IPS-20b (cell line): ENCODE data around the gene RAB11FIP4.
"Not testable (repeated sequence)": the region's sequence is repeated elsewhere in the genome, so short reads cannot be mapped to it uniquely, and the experiment has no call there.

Experiments
- H3K27ac ChIP-seq: one replicate; pipeline ENCODE4 v1.5.1; 2013; ENCODE audit warnings: low read length
- H3K27me3 ChIP-seq: 2 replicates; pipeline ENCODE4 v1.6.1; 2013; ENCODE audit warnings: mild to moderate bottlenecking, low read length, inconsistent platforms; ENCODE audit not compliant: insufficient read depth
- H3K36me3 ChIP-seq: 2 replicates; pipeline ENCODE4 v1.6.1; 2013; ENCODE audit warnings: low read depth, mild to moderate bottlenecking, inconsistent platforms, low read length, moderate library complexity; ENCODE audit not compliant: insufficient read depth
- H3K4me1 ChIP-seq: 2 replicates; pipeline ENCODE4 v1.6.1; 2013; ENCODE audit warnings: mild to moderate bottlenecking, control low read depth, inconsistent platforms, low read length, moderate library complexity; ENCODE audit not compliant: insufficient read depth
- H3K4me3 ChIP-seq: 2 replicates; pipeline ENCODE4 v1.5.1; 2013; ENCODE audit warnings: mild to moderate bottlenecking, low read length, inconsistent platforms
- H3K9ac ChIP-seq: 2 replicates; pipeline ENCODE4 v1.6.1; 2013; ENCODE audit warnings: low read depth, mild to moderate bottlenecking, inconsistent platforms, low read length, moderate library complexity
- H3K9me3 ChIP-seq: 2 replicates; pipeline ENCODE4 v1.6.1; 2013; ENCODE audit warnings: mild to moderate bottlenecking, low read depth, low read length, inconsistent platforms; ENCODE audit not compliant: insufficient read depth

Gene RAB11FIP4

GRCh38 chr17:31373150-31374093, 18.1 kb upstream of the RAB11FIP4 start:
- Histone ChIP-seq H3K9me3 (no peaks in the 10 kb centered on the region), H3K27ac (no peak overlapping the region), H3K9ac (no peak overlapping the region), H3K36me3 (peaks cover 6% of the 10 kb centered on the region; the same call in 1 of the 2 replicates), H3K27me3 (no peaks in the 10 kb centered on the region), H3K4me1 (peaks cover 11% of the 10 kb centered on the region), H3K4me3 (no peak overlapping the region)

GRCh38 chr17:31374094-31374447, 17.4 kb upstream of the RAB11FIP4 start:
- H3K4me3 ChIP-seq: no peak overlapping the region
- no peaks in the 10 kb centered on the region for H3K9me3 ChIP-seq
- peaks cover 18% of the 10 kb centered on the region for H3K4me1 ChIP-seq
- no peak overlapping the region for H3K9ac ChIP-seq
- no peak overlapping the region for H3K27ac ChIP-seq
- H3K27me3 ChIP-seq: no peaks in the 10 kb centered on the region
- peaks cover 6% of the 10 kb centered on the region; the same call in 1 of the 2 replicates for H3K36me3 ChIP-seq

DNA sequence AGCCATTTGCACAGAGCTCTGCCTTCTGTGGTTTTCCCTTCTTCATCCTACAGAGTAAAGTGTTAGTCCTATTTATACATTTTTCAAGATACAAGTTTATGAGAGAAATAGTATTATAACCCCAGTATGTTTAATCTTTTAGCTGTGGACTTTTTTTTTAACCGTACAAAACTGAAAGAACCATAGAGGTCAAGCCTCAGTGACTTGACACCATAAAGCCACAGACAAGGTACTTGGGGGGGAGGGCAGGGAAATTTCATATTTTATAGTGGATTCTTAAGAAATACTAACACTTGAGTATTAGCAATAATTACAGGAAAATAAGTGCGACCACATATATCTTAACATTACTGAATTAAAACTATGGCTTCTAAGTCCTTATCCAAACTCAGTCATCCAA, 17.0 kb upstream of the RAB11FIP4 start:
- H3K9ac ChIP-seq: no peak overlapping the region
- H3K9me3 ChIP-seq: no peaks in the 10 kb centered on the region
- no peaks in the 10 kb centered on the region for H3K27me3 ChIP-seq
- H3K4me3 ChIP-seq: no peak overlapping the region
- peaks cover 19% of the 10 kb centered on the region for H3K4me1 ChIP-seq
- no peak overlapping the region for H3K27ac ChIP-seq
- H3K36me3 ChIP-seq: peaks cover 6% of the 10 kb centered on the region; the same call in 1 of the 2 replicates

- no peak overlapping the region for H3K9ac ChIP-seq
- H3K4me1 ChIP-seq: peaks cover 19% of the 10 kb centered on the region
- peaks cover 6% of the 10 kb centered on the region; the same call in 1 of the 2 replicates for H3K36me3 ChIP-seq
- H3K4me3 ChIP-seq: no peak overlapping the region
- H3K27ac ChIP-seq: no peak overlapping the region
- no peaks in the 10 kb centered on the region for H3K9me3 ChIP-seq
- H3K27me3 ChIP-seq: no peaks in the 10 kb centered on the region
Observed at GRCh38 chr17:31378638-31379037, 12.8 kb upstream of the RAB11FIP4 start.

DNA sequence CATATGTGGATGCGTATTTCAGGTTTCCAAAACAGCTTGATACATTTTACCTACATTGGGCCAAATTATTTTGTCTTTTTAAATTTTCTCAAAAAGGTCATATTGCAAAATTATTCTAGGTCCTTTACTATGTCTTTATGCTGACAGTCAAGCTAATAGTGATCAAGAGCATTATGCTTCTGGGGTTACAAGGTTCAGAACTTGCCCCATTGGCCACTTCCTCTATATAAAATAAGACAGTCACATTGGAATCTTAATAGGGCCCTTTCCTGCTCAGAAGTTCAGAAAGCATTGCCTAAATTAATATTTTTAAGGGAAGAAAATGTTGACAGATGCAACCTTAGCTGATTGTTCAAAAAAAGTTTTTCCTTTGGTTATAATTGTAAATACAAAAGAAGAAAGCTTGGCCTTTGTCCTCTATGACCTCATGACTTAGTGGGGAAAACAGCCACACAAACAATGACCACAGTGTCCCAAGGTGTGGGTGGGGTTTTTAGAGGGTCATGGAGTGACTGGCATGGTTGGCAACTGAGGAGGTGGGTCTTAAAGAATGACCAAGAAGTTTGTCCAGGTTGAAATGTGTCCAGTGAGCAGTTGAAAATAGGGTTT, 11.8 kb upstream of the RAB11FIP4 start:
- no peak overlapping the region for H3K27ac ChIP-seq

GRCh38 chr17:31381165-31381668, 10.3 kb upstream of the RAB11FIP4 start:
- no peaks in the 10 kb centered on the region for H3K36me3 ChIP-seq
- H3K9me3 ChIP-seq: no peaks in the 10 kb centered on the region
- H3K4me3 ChIP-seq: no peak overlapping the region
- H3K27ac ChIP-seq: no peak overlapping the region
- peaks cover 13% of the 10 kb centered on the region for H3K4me1 ChIP-seq
- no peak overlapping the region for H3K9ac ChIP-seq
- H3K27me3 ChIP-seq: no peaks in the 10 kb centered on the region

More for the DNA sequence above, 11.8 kb upstream of the RAB11FIP4 start:
- Histone ChIP-seq H3K9me3 (no peaks in the 10 kb centered on the region), H3K9ac (no peak overlapping the region), H3K36me3 (no peaks in the 10 kb centered on the region), H3K27me3 (no peaks in the 10 kb centered on the region), H3K4me1 (peaks cover 19% of the 10 kb centered on the region), H3K4me3 (no peak overlapping the region)

- H3K9ac ChIP-seq, H3K27ac ChIP-seq, H3K27me3 ChIP-seq, H3K4me3 ChIP-seq, H3K9me3 ChIP-seq, H3K36me3 ChIP-seq: not testable (repeated sequence)
- H3K4me1 ChIP-seq: peaks cover 13% of the 10 kb centered on the region
Observed at GRCh38 chr17:31382668-31383275, 8.7 kb upstream of the RAB11FIP4 start.

- H3K9ac ChIP-seq, H3K27ac ChIP-seq, H3K4me3 ChIP-seq, H3K4me1 ChIP-seq, H3K36me3 ChIP-seq, H3K27me3 ChIP-seq, H3K9me3 ChIP-seq: not testable (repeated sequence)
Observed at GRCh38 chr17:31383488-31383887, 8.0 kb upstream of the RAB11FIP4 start.

GRCh38 chr17:31385428-31386285, 5.8 kb upstream of the RAB11FIP4 start:
- H3K27me3 ChIP-seq: peaks cover 18% of the 10 kb centered on the region
- no peaks in the 10 kb centered on the region for H3K9me3 ChIP-seq
- H3K4me1 ChIP-seq: no peaks in the 10 kb centered on the region
- H3K9ac ChIP-seq: no peak overlapping the region
- no peaks in the 10 kb centered on the region for H3K36me3 ChIP-seq
- H3K27ac ChIP-seq: no peak overlapping the region
- H3K4me3 ChIP-seq: no peak overlapping the region

DNA sequence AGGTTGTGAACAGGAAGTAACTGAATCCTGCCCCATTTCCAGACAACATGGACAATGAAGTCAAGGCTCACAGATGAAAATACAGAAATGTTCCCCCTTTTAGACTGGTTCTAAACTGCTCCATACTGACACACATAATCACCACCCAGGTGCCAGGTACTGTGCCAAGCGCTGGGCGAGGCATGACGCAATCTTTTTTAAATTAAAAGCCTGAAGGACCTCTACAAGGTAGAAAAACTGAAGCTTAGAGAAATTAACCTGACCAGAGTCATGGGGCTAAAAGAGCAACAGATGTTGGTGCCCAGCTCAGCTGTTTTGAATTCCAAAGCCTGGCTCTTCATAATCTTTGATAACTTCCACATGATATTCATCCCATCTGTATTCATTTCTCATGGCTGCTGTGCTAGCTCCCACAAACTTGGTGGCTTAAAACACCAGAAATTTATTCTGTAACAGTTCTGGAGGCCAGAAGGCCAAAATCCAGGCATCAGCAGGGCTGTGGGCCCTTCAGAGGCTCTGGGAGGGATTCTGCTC, 4.9 kb upstream of the RAB11FIP4 start:
- no peaks in the 10 kb centered on the region for H3K9me3 ChIP-seq
- peaks cover 25% of the 10 kb centered on the region for H3K27me3 ChIP-seq
- no peak overlapping the region for H3K4me3 ChIP-seq
- H3K27ac ChIP-seq: no peak overlapping the region
- no peak overlapping the region for H3K9ac ChIP-seq
- no peaks in the 10 kb centered on the region for H3K4me1 ChIP-seq
- no peaks in the 10 kb centered on the region for H3K36me3 ChIP-seq

DNA sequence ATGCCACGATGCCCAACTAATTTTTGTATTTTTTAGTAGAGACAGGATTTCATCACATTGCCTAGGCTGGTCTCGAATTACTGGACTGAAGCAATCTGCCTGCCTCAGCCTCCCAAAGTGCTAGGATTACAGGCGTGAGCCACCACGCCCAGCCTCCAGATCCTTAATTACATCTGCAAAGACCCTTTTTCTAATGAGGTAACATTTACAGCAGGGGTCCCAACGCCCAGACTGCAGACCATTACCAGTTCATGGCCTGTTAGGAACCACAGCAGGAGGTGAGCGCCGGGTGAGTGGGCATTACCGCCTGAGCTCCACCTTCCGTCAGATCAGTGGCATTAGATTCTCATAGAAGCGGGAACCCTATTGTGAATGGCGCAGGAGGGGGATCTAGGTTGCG, 4.0 kb upstream of the RAB11FIP4 start:
- H3K4me3 ChIP-seq: no peak overlapping the region
- peaks cover 31% of the 10 kb centered on the region for H3K27me3 ChIP-seq

More for the DNA sequence above, 4.0 kb upstream of the RAB11FIP4 start:
- Histone ChIP-seq H3K9ac (no peak overlapping the region), H3K4me1 (no peaks in the 10 kb centered on the region), H3K36me3 (no peaks in the 10 kb centered on the region), H3K27ac (no peak overlapping the region), H3K9me3 (no peaks in the 10 kb centered on the region)
